ENCODE results near the gene C1orf21.

C1orf21 gene

DNA sequence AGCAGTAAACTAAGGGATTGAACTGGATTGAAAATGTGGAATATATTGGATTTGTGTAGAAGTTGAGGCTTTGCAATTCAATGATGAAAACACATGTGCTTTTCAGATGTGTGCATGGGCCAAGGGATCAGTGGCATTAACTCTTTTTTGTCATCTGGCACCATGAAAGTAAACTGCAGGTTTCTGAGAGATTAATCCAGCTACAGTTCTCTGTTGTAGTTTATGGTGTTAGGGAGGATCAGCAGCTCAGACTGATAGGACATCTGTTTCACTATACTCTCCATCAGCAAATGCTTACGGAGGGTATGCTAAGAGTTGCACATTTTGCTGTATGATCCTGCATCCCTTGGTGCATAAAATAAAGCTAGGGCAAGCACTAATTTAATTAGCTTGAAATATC is 82.6 kb downstream of the C1orf21 start:
- Histone ChIP-seq H3K23ac (ENCODE audit: low read length) (no peak overlapping the region), H2AFZ (ENCODE audit: insufficient read depth, low read length, poor library complexity) (no peak overlapping the region), H3K27me3 (ENCODE audit: insufficient read depth, low read length) (no peaks in the 10 kb centered on the region), H2AK5ac (ENCODE audit: low read length) (no peak overlapping the region), H3K4me3 (ENCODE audit: low read depth, low read length) (no peak overlapping the region), H3K9ac (ENCODE audit: low read length) (no peak overlapping the region), H3K9me3 (ENCODE audit: insufficient read depth, low read depth, low read length) (no peaks in the 10 kb centered on the region), H3K4me2 (ENCODE audit: low read length) (no peak overlapping the region), H3K79me1 (ENCODE audit: low read length) (peaks cover 5% of the 10 kb centered on the region), H3K4ac (ENCODE audit: low read depth, low read length) (no peak overlapping the region), H4K12ac (ENCODE audit: low read depth, low read length) (no peak overlapping the region), H3K14ac (ENCODE audit: low read length) (no peak overlapping the region), H3K18ac (ENCODE audit: low read length) (no peak overlapping the region), H4K8ac (ENCODE audit: low read depth, low read length) (no peak overlapping the region), H2BK120ac (ENCODE audit: insufficient read depth, low read length, poor library complexity) (no peak overlapping the region), H3K4me1 (ENCODE audit: control insufficient read depth in 1 of 2, insufficient read depth in 2 of 2, low read length in 2 of 2) (peaks cover 0 to 1% of the 10 kb centered on the region in 2 experiments), H3K79me2 (ENCODE audit: control insufficient read depth, insufficient read depth, low read length, poor library complexity) (no peaks in the 10 kb centered on the region), H3K27ac (ENCODE audit: low read depth, low read length) (no peak overlapping the region), H2BK12ac (ENCODE audit: low read length) (no peak overlapping the region), H4K91ac (ENCODE audit: low read depth, low read length) (no peak overlapping the region), H3K36me3 (ENCODE audit: control insufficient read depth in 1 of 2, insufficient read depth in 2 of 2, low read length in 2 of 2) (no peaks in the 10 kb centered on the region), H2BK5ac (ENCODE audit: low read depth, low read length, poor library complexity) (no peak overlapping the region)
- WGBS (ENCODE audit: extremely low coverage, insufficient coverage, insufficient read length), result no CpG with 5 or more reads among the region's 1 CpG
- DNase-seq, result no peak

DNA sequence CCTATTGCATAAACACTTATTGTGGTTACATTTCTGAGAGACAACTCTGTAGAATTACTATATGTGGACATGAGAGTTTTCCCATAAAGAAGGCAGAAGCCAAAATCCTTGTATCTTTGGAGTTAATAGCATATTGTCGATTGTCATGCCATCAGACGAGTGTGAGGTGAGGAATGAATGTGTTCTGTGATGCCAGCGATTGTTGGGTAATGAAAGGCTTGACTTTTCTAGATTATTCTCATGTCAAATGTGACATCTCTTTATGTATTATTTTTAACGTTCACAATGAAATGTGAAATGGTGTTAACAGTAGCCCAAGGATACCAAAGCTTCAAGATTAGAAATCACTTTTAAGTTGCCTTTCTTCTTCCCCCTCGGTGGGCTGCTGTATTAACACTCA is 84.9 kb downstream of the C1orf21 start:
- H3K4me2 ChIP-seq (ENCODE audit: low read length), result no peak overlapping the region
- peaks cover 0 to 2% of the 10 kb centered on the region in 2 experiments for H3K4me1 ChIP-seq (ENCODE audit: control insufficient read depth in 1 of 2, insufficient read depth in 2 of 2, low read length in 2 of 2)
- no peaks in the 10 kb centered on the region for H3K79me2 ChIP-seq (ENCODE audit: control insufficient read depth, insufficient read depth, low read length, poor library complexity)
- no peak overlapping the region for H2BK5ac ChIP-seq (ENCODE audit: low read depth, low read length, poor library complexity)
- no peak for DNase-seq
- peaks cover 3% of the 10 kb centered on the region for H3K79me1 ChIP-seq (ENCODE audit: low read length)
- peak overlapping the region; percentile 47 for H3K4ac ChIP-seq (ENCODE audit: low read depth, low read length)
- H3K9ac ChIP-seq (ENCODE audit: low read length), result no peak overlapping the region
- no peaks in the 10 kb centered on the region for H3K9me3 ChIP-seq (ENCODE audit: insufficient read depth, low read depth, low read length)
- H3K18ac ChIP-seq (ENCODE audit: low read length), result no peak overlapping the region
- no peak overlapping the region for H2AK5ac ChIP-seq (ENCODE audit: low read length)
- no peak overlapping the region for H4K91ac ChIP-seq (ENCODE audit: low read depth, low read length)
- no peak overlapping the region for H3K27ac ChIP-seq (ENCODE audit: low read depth, low read length)
- no peak overlapping the region for H2BK12ac ChIP-seq (ENCODE audit: low read length)
- H2AFZ ChIP-seq (ENCODE audit: insufficient read depth, low read length, poor library complexity), result no peak overlapping the region
- no peak overlapping the region for H3K14ac ChIP-seq (ENCODE audit: low read length)
- no peak overlapping the region for H3K4me3 ChIP-seq (ENCODE audit: low read depth, low read length)
- H3K36me3 ChIP-seq (ENCODE audit: control insufficient read depth in 1 of 2, insufficient read depth in 2 of 2, low read length in 2 of 2), result no peaks in the 10 kb centered on the region
- H3K23ac ChIP-seq (ENCODE audit: low read length), result no peak overlapping the region
- WGBS (ENCODE audit: extremely low coverage, insufficient coverage, insufficient read length), result no CpG with 5 or more reads among the region's 5 CpGs
- H4K8ac ChIP-seq (ENCODE audit: low read depth, low read length), result no peak overlapping the region
- H3K27me3 ChIP-seq (ENCODE audit: insufficient read depth, low read length), result no peaks in the 10 kb centered on the region
- no peak overlapping the region for H4K12ac ChIP-seq (ENCODE audit: low read depth, low read length)
- H2BK120ac ChIP-seq (ENCODE audit: insufficient read depth, low read length, poor library complexity), result no peak overlapping the region

- Histone ChIP-seq H3K4me2 (ENCODE audit: low read length) (no peak overlapping the region), H3K23ac (ENCODE audit: low read length) (no peak overlapping the region), H3K79me1 (ENCODE audit: low read length) (peaks cover 2% of the 10 kb centered on the region), H3K79me2 (ENCODE audit: control insufficient read depth, insufficient read depth, low read length, poor library complexity) (no peaks in the 10 kb centered on the region), H3K27me3 (ENCODE audit: insufficient read depth, low read length) (no peaks in the 10 kb centered on the region), H3K4ac (ENCODE audit: low read depth, low read length) (no peak overlapping the region), H3K4me3 (ENCODE audit: low read depth, low read length) (no peak overlapping the region), H3K18ac (ENCODE audit: low read length) (no peak overlapping the region), H3K4me1 (ENCODE audit: control insufficient read depth in 1 of 2, insufficient read depth in 2 of 2, low read length in 2 of 2) (peaks cover 0 to 2% of the 10 kb centered on the region in 2 experiments), H4K91ac (ENCODE audit: low read depth, low read length) (no peak overlapping the region), H2AK5ac (ENCODE audit: low read length) (no peak overlapping the region), H3K36me3 (ENCODE audit: control insufficient read depth in 1 of 2, insufficient read depth in 2 of 2, low read length in 2 of 2) (peaks cover 0 to 1% of the 10 kb centered on the region in 2 experiments), H4K8ac (ENCODE audit: low read depth, low read length) (no peak overlapping the region), H2AFZ (ENCODE audit: insufficient read depth, low read length, poor library complexity) (no peak overlapping the region), H3K9me3 (ENCODE audit: insufficient read depth, low read depth, low read length) (no peaks in the 10 kb centered on the region), H2BK120ac (ENCODE audit: insufficient read depth, low read length, poor library complexity) (no peak overlapping the region), H4K12ac (ENCODE audit: low read depth, low read length) (no peak overlapping the region), H2BK5ac (ENCODE audit: low read depth, low read length, poor library complexity) (no peak overlapping the region), H3K14ac (ENCODE audit: low read length) (no peak overlapping the region), H3K27ac (ENCODE audit: low read depth, low read length) (no peak overlapping the region), H3K9ac (ENCODE audit: low read length) (no peak overlapping the region), H2BK12ac (ENCODE audit: low read length) (no peak overlapping the region)
- no CpG with 5 or more reads among the region's 2 CpGs for WGBS (ENCODE audit: extremely low coverage, insufficient coverage, insufficient read length)
- no peak for DNase-seq
Observed at GRCh38 chr1:184472136-184472535, 85.3 kb downstream of the C1orf21 start.

- H3K9me3 ChIP-seq (ENCODE audit: insufficient read depth, low read depth, low read length), result no peaks in the 10 kb centered on the region
- H3K36me3 ChIP-seq (ENCODE audit: control insufficient read depth in 1 of 2, insufficient read depth in 2 of 2, low read length in 2 of 2), result peaks cover 0 to 3% of the 10 kb centered on the region in 2 experiments
- no peak overlapping the region for H2BK12ac ChIP-seq (ENCODE audit: low read length)
- H2BK5ac ChIP-seq (ENCODE audit: low read depth, low read length, poor library complexity), result no peak overlapping the region
- H3K4me1 ChIP-seq (ENCODE audit: control insufficient read depth in 1 of 2, insufficient read depth in 2 of 2, low read length in 2 of 2), result peaks cover 0 to 2% of the 10 kb centered on the region in 2 experiments
- no peak overlapping the region for H2BK120ac ChIP-seq (ENCODE audit: insufficient read depth, low read length, poor library complexity)
- no peak overlapping the region for H4K91ac ChIP-seq (ENCODE audit: low read depth, low read length)
- H3K18ac ChIP-seq (ENCODE audit: low read length), result no peak overlapping the region
- no peak overlapping the region for H2AK5ac ChIP-seq (ENCODE audit: low read length)
- no peaks in the 10 kb centered on the region for H3K27me3 ChIP-seq (ENCODE audit: insufficient read depth, low read length)
- H3K9ac ChIP-seq (ENCODE audit: low read length), result no peak overlapping the region
- peaks cover under 1% of the 10 kb centered on the region for H3K79me1 ChIP-seq (ENCODE audit: low read length)
- DNase-seq, result peak; percentile 81 to 94
- H3K23ac ChIP-seq (ENCODE audit: low read length), result no peak overlapping the region
- no peak overlapping the region for H3K4me3 ChIP-seq (ENCODE audit: low read depth, low read length)
- H3K27ac ChIP-seq (ENCODE audit: low read depth, low read length), result no peak overlapping the region
- no peak overlapping the region for H3K4me2 ChIP-seq (ENCODE audit: low read length)
- H4K12ac ChIP-seq (ENCODE audit: low read depth, low read length), result no peak overlapping the region
- H3K14ac ChIP-seq (ENCODE audit: low read length), result no peak overlapping the region
- no peaks in the 10 kb centered on the region for H3K79me2 ChIP-seq (ENCODE audit: control insufficient read depth, insufficient read depth, low read length, poor library complexity)
- no peak overlapping the region for H3K4ac ChIP-seq (ENCODE audit: low read depth, low read length)
- no CpG with 5 or more reads among the region's 9 CpGs for WGBS (ENCODE audit: extremely low coverage, insufficient coverage, insufficient read length)
- no peak overlapping the region for H2AFZ ChIP-seq (ENCODE audit: insufficient read depth, low read length, poor library complexity)
- no peak overlapping the region for H4K8ac ChIP-seq (ENCODE audit: low read depth, low read length)
Observed at GRCh38 chr1:184473176-184473966, 86.5 kb downstream of the C1orf21 start.

Measured in trophoblast cell (in vitro differentiated cells and primary cell).